Neutrophil (primary cell): ENCODE data around the gene PGLYRP4.
A peak's percentile ranks its signal among the peaks of the same experiment; 100 is the strongest.

ENCODE experiments used
- H3K27ac ChIP-seq: fragments of 200-600 bp; sonication (generic); 2 replicates; pipeline ENCODE4 v1.5.1; 2016; ENCODE audit warnings: mild to moderate bottlenecking, moderate library complexity
- H3K27me3 ChIP-seq: fragments of 200-600 bp; sonication (generic); 2 replicates; pipeline ENCODE4 v1.6.0; 2016; ENCODE audit warnings: mild to moderate bottlenecking
- H3K36me3 ChIP-seq: fragments of 200-600 bp; sonication (generic); 2 replicates; pipeline ENCODE4 v1.5.1; 2017
- H3K4me1 ChIP-seq, 2 experiments: fragments of 200-600 bp in 1 of 2; sonication (generic) in 1 of 2; 1 replicate in 1 of 2; 2 replicates in 1 of 2; pipeline versions ENCODE4 v1.5.1 to v1.6.1; 2013 to 2016; ENCODE audit warnings: low read depth in 1 of 2, low read length in 1 of 2, mild to moderate bottlenecking in 1 of 2, moderate library complexity in 1 of 2; ENCODE audit not compliant: control insufficient read depth in 1 of 2, insufficient read depth in 1 of 2
- H3K4me3 ChIP-seq, 2 experiments: fragments of 200-600 bp in 1 of 2; sonication (generic) in 1 of 2; 1 replicate in 1 of 2; 2 replicates in 1 of 2; pipeline ENCODE4 v1.5.1; 2013 to 2016; ENCODE audit warnings: low read depth in 1 of 2, low read length in 1 of 2, mild to moderate bottlenecking in 1 of 2, moderate library complexity in 1 of 2
- H3K9me3 ChIP-seq: fragments of 200-600 bp; sonication (generic); 2 replicates; pipeline ENCODE4 v1.5.1; 2016
- TF ChIP-seq, protein P1 (sequence below): fragments of 200-600 bp; sonication (generic); IDR thresholded peaks from 2 replicates; pipeline ENCODE4 v1.5.1; 2016; ENCODE audit warnings: antibody characterized with exemption

PGLYRP4 gene

DNA sequence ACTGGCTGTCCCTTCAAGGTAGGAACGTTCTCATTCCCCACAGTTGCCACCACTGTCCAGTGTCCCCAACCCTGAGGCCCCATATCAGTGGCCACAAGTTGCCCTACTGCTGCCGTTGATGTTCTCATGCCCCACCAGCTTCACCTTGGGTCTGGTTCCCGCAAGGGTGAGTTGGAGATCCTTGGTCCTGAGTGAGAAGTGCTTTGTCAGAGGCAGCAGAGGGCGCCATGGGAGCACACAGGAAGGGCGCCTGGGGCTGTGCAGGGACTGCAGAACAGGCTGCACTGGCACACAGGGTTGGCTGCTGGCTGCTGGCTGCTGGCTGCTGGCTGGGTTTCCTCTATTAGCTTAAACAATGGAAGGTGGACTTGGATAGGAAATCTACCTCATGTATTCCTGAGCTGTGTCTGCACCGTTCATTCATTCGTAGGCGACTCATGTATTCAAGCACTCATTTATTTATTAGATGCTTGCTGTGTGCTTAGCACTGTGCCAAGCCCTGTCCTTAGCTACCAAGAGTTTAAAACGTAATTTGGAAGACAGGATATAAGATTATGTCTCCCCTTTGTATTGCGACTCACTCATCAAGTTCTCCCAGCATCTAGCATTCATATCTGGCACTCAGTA lies 6.9 kb upstream of the PGLYRP4 start:
- Histone ChIP-seq H3K36me3 (peaks cover 31% of the 10 kb centered on the region), H3K27ac (peak overlapping the region; percentile 100), H3K9me3 (peaks cover 5% of the 10 kb centered on the region), H3K4me3 (peak overlapping the region; percentile 97), H3K4me1 (peaks cover 70 to 86% of the 10 kb centered on the region in 2 experiments), H3K27me3 (no peaks in the 10 kb centered on the region)
- TF ChIP-seq, protein P1, sequence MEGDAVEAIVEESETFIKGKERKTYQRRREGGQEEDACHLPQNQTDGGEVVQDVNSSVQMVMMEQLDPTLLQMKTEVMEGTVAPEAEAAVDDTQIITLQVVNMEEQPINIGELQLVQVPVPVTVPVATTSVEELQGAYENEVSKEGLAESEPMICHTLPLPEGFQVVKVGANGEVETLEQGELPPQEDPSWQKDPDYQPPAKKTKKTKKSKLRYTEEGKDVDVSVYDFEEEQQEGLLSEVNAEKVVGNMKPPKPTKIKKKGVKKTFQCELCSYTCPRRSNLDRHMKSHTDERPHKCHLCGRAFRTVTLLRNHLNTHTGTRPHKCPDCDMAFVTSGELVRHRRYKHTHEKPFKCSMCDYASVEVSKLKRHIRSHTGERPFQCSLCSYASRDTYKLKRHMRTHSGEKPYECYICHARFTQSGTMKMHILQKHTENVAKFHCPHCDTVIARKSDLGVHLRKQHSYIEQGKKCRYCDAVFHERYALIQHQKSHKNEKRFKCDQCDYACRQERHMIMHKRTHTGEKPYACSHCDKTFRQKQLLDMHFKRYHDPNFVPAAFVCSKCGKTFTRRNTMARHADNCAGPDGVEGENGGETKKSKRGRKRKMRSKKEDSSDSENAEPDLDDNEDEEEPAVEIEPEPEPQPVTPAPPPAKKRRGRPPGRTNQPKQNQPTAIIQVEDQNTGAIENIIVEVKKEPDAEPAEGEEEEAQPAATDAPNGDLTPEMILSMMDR = peak; percentile 93

DNA sequence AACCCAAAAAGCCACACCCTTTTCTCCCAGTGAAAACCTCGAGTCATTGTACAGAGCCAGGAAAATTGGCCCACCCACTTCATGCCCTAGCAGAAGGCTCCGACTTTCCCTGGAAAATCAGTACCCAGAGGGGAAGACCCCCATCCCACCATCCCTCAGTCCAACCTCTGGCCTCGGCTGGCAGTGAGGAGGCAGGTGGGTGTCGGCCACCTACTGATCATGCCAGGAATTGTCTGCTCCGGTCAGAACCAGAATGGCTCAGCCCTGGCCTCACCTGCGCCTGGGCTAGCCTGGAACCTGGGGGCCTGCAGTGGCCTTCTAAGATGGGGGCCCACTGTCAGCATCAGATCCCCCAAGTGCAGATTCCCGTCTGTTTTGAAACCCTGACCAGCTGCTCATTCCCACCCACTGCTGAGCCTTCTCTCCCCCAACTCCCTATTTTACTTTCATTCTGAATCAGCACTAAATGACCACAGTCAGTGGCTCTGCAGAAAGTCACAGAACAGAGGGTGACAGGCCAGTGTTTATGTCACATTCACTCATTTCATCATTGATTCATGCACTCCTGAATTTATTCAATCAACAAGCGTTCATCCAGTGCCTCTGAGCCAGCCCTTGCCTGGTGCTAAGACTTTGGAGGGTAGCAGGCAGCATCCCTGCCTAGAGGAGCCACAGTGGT lies 6.0 kb upstream of the PGLYRP4 start:
- peaks cover under 1% of the 10 kb centered on the region for H3K9me3 ChIP-seq
- peaks cover 67 to 82% of the 10 kb centered on the region in 2 experiments for H3K4me1 ChIP-seq
- H3K4me3 ChIP-seq = peak overlapping the region in 1 of 2 experiments; percentile 97
- H3K36me3 ChIP-seq = peaks cover 22% of the 10 kb centered on the region
- H3K27me3 ChIP-seq = no peaks in the 10 kb centered on the region
- H3K27ac ChIP-seq = peak overlapping the region; percentile 100
- TF ChIP-seq, protein P1 = no peak

- Histone ChIP-seq H3K36me3 (peaks cover 9% of the 10 kb centered on the region), H3K27ac (peak overlapping the region; percentile 100), H3K4me3 (no peak overlapping the region), H3K4me1 (peaks cover 80 to 82% of the 10 kb centered on the region in 2 experiments), H3K27me3 (no peaks in the 10 kb centered on the region), H3K9me3 (no peaks in the 10 kb centered on the region)
- TF ChIP-seq, protein P1 = no peak
Observed at GRCh38 chr1:153353226-153353947, 4.7 kb upstream of the PGLYRP4 start.

DNA sequence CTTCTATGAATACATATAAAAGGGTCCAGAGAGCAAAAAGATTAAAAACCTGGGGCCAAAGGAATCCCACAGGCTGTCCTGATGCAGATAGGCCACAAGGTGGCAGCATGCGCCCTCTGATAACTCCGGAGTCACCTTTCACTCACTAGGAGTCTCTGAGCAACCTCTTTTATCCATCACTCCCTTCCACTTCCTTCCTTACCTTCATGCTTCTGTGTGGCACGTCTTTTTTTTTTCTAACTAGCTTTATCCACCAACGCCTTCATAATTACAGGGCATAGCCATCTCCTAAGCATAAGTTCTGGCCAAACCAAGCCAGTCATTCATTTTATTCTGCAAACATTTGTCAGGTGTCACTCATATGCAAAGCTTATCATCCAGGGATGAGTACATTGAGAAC lies 3.9 kb upstream of the PGLYRP4 start:
- peaks cover under 1% of the 10 kb centered on the region for H3K36me3 ChIP-seq
- no peaks in the 10 kb centered on the region for H3K27me3 ChIP-seq
- H3K27ac ChIP-seq = peak overlapping the region; percentile 100
- peaks cover 75 to 80% of the 10 kb centered on the region in 2 experiments for H3K4me1 ChIP-seq
- no peaks in the 10 kb centered on the region for H3K9me3 ChIP-seq
- H3K4me3 ChIP-seq = no peak overlapping the region
- TF ChIP-seq, protein P1 = peak; percentile 93

DNA sequence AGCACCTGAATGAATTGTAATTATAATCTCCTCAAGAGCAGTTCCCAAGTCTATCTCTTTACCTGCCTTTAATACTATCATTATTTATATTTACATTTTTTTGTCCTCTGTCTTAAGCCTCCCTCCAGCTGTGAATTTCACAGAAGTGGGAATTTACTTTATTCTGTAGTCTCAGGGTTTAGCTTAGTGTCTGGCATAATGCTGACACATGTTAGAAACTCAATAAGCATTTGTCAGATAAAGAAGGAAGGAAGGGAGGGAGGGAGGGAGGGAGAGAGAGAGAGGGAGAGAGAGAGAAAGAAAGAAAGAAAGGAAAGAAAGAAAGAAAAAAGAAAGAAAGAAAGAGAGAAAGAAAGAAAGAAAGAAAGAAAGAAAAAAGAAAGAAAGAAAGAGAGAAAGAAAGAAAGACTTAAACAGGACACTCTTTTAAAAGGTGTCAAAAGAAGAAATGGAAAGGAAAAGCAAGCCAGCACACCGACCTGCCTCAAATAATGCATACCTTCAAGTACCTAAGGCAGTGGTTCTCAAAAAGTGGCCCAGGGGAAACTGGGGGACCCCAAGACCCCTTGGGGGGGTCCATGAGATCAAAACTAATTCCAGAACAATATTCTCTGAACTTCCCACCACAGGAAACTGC lies 1.8 kb upstream of the PGLYRP4 start:
- TF ChIP-seq, protein P1 = no peak
- Histone ChIP-seq H3K36me3 (no peaks in the 10 kb centered on the region), H3K4me3 (no peak overlapping the region), H3K9me3 (no peaks in the 10 kb centered on the region), H3K27ac (no peak overlapping the region), H3K4me1 (peaks cover 66 to 72% of the 10 kb centered on the region in 2 experiments), H3K27me3 (no peaks in the 10 kb centered on the region)
